HFF-Myc (cell line): ENCODE measurements around the gene PHF19.
A peak's percentile ranks its signal among the peaks of the same experiment; 100 is the strongest.

Experiments used
- DNase-seq: peaks from one replicate; pipeline ENCODE4 v3.0.0-alpha.2; 2011; ENCODE audit warnings: low read depth; ENCODE audit errors: extremely low read depth
- H3K4me3 ChIP-seq: replicated peaks from 2 replicates; pipeline ENCODE4 v1.5.1; 2011; ENCODE audit warnings: low read depth, mild to moderate bottlenecking, control low read depth, low read length
- TF ChIP-seq, protein P1 (sequence below): IDR thresholded peaks from 2 replicates; pipeline ENCODE4 v1.5.1; 2012; ENCODE audit warnings: mild to moderate bottlenecking, low read depth, low read length, control low read depth; ENCODE audit errors: missing control alignments

The PHF19 gene

DNA sequence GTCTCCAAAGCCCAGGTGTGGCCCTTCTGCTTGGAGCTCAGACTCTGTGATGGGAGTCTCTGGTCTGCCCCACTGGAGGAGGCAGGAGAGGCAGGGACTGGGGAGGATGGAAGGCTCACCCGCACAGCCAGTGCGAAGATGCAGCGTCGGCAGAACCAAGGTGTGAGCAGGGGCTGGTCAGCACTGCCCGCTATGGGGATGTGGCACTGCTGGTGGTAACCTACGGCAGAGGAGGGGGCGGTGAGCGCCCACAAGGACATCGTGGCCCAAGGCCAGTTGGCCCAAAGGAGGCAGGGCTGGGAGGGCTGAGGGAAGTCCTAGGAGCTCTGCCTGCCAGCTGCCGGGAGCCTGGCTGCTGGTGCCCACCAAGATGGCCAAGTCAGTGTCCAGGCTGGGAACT lies 7.3 kb downstream of the PHF19 start:
- TF ChIP-seq, protein P1, sequence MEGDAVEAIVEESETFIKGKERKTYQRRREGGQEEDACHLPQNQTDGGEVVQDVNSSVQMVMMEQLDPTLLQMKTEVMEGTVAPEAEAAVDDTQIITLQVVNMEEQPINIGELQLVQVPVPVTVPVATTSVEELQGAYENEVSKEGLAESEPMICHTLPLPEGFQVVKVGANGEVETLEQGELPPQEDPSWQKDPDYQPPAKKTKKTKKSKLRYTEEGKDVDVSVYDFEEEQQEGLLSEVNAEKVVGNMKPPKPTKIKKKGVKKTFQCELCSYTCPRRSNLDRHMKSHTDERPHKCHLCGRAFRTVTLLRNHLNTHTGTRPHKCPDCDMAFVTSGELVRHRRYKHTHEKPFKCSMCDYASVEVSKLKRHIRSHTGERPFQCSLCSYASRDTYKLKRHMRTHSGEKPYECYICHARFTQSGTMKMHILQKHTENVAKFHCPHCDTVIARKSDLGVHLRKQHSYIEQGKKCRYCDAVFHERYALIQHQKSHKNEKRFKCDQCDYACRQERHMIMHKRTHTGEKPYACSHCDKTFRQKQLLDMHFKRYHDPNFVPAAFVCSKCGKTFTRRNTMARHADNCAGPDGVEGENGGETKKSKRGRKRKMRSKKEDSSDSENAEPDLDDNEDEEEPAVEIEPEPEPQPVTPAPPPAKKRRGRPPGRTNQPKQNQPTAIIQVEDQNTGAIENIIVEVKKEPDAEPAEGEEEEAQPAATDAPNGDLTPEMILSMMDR: no peak
- no peak overlapping the region for H3K4me3 ChIP-seq
- DNase-seq: no peak

GRCh38 chr9:120869360-120869687 lies 7.7 kb downstream of the PHF19 start:
- TF ChIP-seq, protein P1: no peak
- peak overlapping the region; percentile 35 for H3K4me3 ChIP-seq
- DNase-seq: no peak

- DNase-seq: peak; percentile 77
- TF ChIP-seq, protein P1: peak; percentile 42
- H3K4me3 ChIP-seq: peak overlapping the region; percentile 35
Measured at GRCh38 chr9:120868676-120869359, 8.2 kb downstream of the PHF19 start.

DNA sequence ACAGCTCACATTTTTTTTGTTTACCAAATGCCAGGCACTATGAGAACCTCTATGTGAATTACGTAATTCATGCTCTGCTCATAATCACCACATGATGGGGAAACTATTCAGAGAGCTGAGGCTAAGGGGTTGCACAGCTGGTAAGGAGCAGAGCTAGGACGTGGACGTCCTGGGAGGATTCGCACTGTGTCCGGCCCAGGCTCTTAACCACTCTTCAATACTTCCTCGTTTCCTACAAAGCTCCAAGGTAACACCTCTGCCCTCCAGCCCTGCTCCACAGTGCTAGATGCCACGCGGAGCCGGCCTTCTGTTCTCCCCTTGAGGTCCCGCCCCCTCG lies 8.7 kb downstream of the PHF19 start:
- peak overlapping the region; percentile 28 for H3K4me3 ChIP-seq
- TF ChIP-seq, protein P1: no peak
- DNase-seq: no peak

DNA sequence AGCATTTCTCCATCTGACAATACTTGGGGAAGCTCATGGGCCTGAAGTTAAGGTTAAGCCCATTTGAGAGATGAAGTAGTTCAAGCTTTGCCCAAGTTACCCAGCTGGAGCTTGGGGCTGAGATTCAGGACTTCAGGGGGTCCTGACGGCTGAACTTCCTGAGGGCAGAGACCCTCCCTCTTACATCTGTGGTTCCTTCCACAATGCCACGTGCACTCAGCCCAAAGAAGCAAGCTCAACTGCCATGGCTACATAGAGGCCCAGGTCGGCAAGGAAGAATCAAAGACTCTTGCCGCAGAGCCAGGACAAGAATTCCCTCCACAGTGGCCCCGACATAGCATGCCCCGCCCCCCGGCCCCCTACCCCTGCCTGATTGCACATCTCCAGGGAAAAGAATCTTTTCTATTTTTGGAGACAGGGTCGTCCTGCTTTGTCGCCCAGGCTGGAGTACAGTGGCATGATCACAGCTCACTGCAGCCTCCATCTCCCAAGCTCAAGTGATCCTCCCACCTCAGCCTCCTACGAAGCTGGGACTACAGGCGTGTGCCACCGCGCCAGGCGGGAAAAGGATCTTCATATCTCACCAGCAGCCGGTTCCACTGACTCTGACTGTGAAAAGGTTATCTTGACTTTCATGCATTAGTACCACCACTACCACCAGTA lies 9.2 kb downstream of the PHF19 start:
- no peak for DNase-seq
- H3K4me3 ChIP-seq: peak overlapping the region; percentile 28; the same call in 1 of the 2 replicates
- TF ChIP-seq, protein P1: no peak

DNA sequence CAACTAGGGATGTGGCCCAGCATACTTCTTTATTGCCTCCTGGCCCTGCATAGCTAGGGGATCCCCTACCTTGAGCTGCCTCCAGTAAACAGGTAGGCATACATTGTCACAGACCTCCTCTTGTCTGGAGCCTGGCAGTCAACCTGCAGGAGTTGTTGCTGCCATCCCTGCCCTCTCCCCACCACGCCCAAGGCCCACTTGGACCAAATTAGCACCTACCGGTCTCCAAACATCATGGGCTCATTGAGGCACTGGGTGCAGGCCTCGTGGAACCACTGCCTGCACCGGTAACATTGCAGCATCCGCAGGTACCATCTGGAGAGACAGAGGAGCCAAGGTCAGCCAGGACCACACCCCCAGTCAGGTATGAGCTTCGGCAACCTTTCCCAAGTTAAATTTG lies 10.3 kb downstream of the PHF19 start:
- H3K4me3 ChIP-seq: no peak overlapping the region
- no peak for DNase-seq
- TF ChIP-seq, protein P1: no peak
